Peyer's patch (tissue), 4 donors: ENCODE data around the gene TSPOAP1.

ENCODE experiments used
- POLR2A ChIP-seq, 2 donors: fragments of 450-650 bp; IDR thresholded peaks; one replicate each; pipeline ENCODE4 v1.5.1; 2017; ENCODE audit warnings: antibody characterized with exemption in 2 of 2, mild to moderate bottlenecking in 2 of 2, moderate library complexity in 2 of 2
- TF ChIP-seq, protein P1 (sequence below), 6 experiments: fragments of 450-650 bp in 4 of 6; fragments of 200-600 bp in 2 of 6; sonication (generic) in 1 of 6; IDR thresholded peaks; one replicate each; pipeline ENCODE4 v1.5.1; 2017 to 2019; ENCODE audit warnings: antibody characterized with exemption in 6 of 6, mild to moderate bottlenecking in 3 of 6, moderate library complexity in 1 of 6

DNA sequence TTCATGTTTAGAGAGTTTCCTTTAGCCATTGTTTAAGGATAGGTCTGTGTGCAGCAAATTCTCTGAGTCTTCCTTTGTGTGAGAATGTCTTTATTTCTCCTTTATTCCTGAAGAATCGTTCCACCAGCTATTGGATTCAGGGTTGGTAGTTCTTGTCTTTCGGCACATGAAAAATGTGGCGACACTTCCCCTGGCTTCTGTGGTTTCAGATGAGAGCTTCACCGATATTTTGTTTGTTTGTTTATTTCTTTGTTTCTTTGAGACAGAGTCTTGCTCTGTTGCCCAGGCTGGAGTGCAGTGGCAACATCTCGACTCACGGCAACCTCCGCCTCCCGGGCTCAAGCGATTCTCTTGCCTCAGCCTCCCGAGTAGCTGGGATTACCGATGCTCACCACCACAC is 66.4 kb downstream of the TSPOAP1 start:
- TF ChIP-seq, protein P1, sequence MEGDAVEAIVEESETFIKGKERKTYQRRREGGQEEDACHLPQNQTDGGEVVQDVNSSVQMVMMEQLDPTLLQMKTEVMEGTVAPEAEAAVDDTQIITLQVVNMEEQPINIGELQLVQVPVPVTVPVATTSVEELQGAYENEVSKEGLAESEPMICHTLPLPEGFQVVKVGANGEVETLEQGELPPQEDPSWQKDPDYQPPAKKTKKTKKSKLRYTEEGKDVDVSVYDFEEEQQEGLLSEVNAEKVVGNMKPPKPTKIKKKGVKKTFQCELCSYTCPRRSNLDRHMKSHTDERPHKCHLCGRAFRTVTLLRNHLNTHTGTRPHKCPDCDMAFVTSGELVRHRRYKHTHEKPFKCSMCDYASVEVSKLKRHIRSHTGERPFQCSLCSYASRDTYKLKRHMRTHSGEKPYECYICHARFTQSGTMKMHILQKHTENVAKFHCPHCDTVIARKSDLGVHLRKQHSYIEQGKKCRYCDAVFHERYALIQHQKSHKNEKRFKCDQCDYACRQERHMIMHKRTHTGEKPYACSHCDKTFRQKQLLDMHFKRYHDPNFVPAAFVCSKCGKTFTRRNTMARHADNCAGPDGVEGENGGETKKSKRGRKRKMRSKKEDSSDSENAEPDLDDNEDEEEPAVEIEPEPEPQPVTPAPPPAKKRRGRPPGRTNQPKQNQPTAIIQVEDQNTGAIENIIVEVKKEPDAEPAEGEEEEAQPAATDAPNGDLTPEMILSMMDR (IDR thresholded peaks at IDR 0.05) = no peak
- no peak for TF ChIP-seq POLR2A (IDR thresholded peaks at IDR 0.05)
